ENCODE results near the gene REXO4.
"Not testable (repeated sequence)": the region's sequence is repeated elsewhere in the genome, so short reads cannot be mapped to it uniquely, and the experiment has no call there.

Gene REXO4

DNA sequence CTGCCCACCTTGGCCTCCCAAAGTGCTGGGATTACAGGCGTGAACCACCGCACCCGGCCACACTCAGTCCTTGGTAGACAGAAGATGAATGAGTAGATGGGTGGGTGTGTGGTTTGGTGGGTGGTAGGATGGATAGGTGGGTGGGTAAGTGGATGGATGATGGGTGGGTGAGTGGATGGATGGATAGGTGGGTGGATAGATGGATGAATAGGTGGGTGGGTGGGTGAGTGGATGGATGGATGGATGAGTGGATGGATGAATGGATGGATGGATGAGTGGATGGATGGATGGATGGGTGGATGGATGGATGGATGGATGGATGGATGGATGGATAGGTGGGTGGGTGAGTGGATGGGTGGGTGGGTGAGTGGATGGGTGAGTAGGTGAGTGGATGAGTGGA, 25.5 kb downstream of the REXO4 start:
- H3K36me3 ChIP-seq (ENCODE audit: control insufficient read depth in 2 of 2, insufficient read depth in 1 of 2, low read length in 2 of 2); H3K9me3 ChIP-seq (ENCODE audit: control insufficient read depth, insufficient read depth, low read depth, low read length); POLR2A ChIA-PET; H3K4me3 ChIP-seq (ENCODE audit: low read depth, low read length); H3K4me1 ChIP-seq (ENCODE audit: control insufficient read depth, insufficient read depth, low read length); H3K27ac ChIP-seq (ENCODE audit: extremely low read depth, low read depth, low read length): not testable (repeated sequence)
- CTCF ChIA-PET = interaction anchor here (0.7 kb wide), 1 partner anchor 154 kb away, joined by 5 read pairs; no protein-coding TSS in a partner anchor
- TF ChIP-seq ZFHX2 (tag by site-specific recombination; conservative IDR thresholded peaks at IDR 0.05) (peak; percentile 94), ZNF366 (tag by site-specific recombination; conservative IDR thresholded peaks at IDR 0.05) (peak; percentile 96), EGR2 (tag by site-specific recombination; IDR thresholded peaks at IDR 0.05; ENCODE audit: low read depth) (peak; percentile 97), ZBTB17 (tag by site-specific recombination; IDR thresholded peaks at IDR 0.05) (peak; percentile 49)

- H3K4me3 ChIP-seq (ENCODE audit: low read depth, low read length); H3K27ac ChIP-seq (ENCODE audit: extremely low read depth, low read depth, low read length); POLR2A ChIA-PET; H3K36me3 ChIP-seq (ENCODE audit: control insufficient read depth in 2 of 2, insufficient read depth in 1 of 2, low read length in 2 of 2); CTCF ChIA-PET; H3K4me1 ChIP-seq (ENCODE audit: control insufficient read depth, insufficient read depth, low read length); H3K9me3 ChIP-seq (ENCODE audit: control insufficient read depth, insufficient read depth, low read depth, low read length): not testable (repeated sequence)
Observed at GRCh38 chr9:133391449-133391848, 26.4 kb downstream of the REXO4 start.

GRCh38 chr9:133390713-133391112, 27.1 kb downstream of the REXO4 start:
- ChIA-PET CTCF (interaction anchor here (0.6 to 1.6 kb wide), 3 partner anchors 11 to 210 kb away, joined by 3 to 7 read pairs (median 4); no protein-coding TSS in a partner anchor), POLR2A (interaction anchor here (0.7 kb wide), 1 partner anchor 12 kb away, joined by 6 read pairs; no protein-coding TSS in a partner anchor)
- no peak for TF ChIP-seq ZFP3 (tag by site-specific recombination; IDR thresholded peaks at IDR 0.05; ENCODE audit: low read depth)
- no peak for TF ChIP-seq ZBTB10 (tag by site-specific recombination; IDR thresholded peaks at IDR 0.05)
- Histone ChIP-seq H3K4me3 (ENCODE audit: low read depth, low read length) (no peak overlapping the region), H3K4me1 (ENCODE audit: control insufficient read depth, insufficient read depth, low read length) (no peaks in the 10 kb centered on the region), H3K9me3 (ENCODE audit: control insufficient read depth, insufficient read depth, low read depth, low read length) (no peaks in the 10 kb centered on the region), H3K27ac (ENCODE audit: extremely low read depth, low read depth, low read length) (no peak overlapping the region), H3K36me3 (ENCODE audit: control insufficient read depth in 2 of 2, insufficient read depth in 1 of 2, low read length in 2 of 2) (no peaks in the 10 kb centered on the region)

DNA sequence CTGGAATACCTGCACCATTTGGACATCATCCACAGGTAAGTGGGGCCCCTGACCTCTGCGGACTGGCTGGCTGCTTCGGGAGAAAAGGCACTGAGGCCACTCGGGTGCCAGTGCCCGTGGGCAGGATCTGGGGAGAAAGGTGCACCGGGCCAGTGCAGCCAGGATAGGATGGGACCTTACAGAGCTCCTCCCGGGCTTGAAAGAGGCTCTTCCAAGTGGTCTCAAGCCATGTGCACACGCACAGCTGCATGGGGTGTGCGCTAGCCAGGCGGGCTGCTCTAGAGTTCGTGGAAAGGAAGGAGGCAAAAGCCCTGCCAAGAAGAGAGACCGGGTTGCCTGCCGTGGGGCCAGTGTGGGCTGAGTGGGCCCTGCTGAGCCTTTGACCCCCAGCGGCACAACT, 28.2 kb downstream of the REXO4 start:
- CTCF ChIA-PET = interaction anchor here (0.6 to 1.6 kb wide), 4 partner anchors 10 to 56 kb away, joined by 3 to 7 read pairs (median 4); no protein-coding TSS in a partner anchor
- Histone ChIP-seq H3K27ac (ENCODE audit: extremely low read depth, low read depth, low read length) (no peak overlapping the region), H3K4me1 (ENCODE audit: control insufficient read depth, insufficient read depth, low read length) (no peaks in the 10 kb centered on the region), H3K9me3 (ENCODE audit: control insufficient read depth, insufficient read depth, low read depth, low read length) (no peaks in the 10 kb centered on the region), H3K36me3 (ENCODE audit: control insufficient read depth in 2 of 2, insufficient read depth in 1 of 2, low read length in 2 of 2) (no peaks in the 10 kb centered on the region), H3K4me3 (ENCODE audit: low read depth, low read length) (no peak overlapping the region)
- TF ChIP-seq OVOL3 (tag by site-specific recombination; IDR thresholded peaks at IDR 0.05) = no peak
- POLR2A ChIA-PET = interaction anchor here (0.6 kb wide), 1 partner anchor 55 kb away, joined by 3 read pairs; no protein-coding TSS in a partner anchor

DNA sequence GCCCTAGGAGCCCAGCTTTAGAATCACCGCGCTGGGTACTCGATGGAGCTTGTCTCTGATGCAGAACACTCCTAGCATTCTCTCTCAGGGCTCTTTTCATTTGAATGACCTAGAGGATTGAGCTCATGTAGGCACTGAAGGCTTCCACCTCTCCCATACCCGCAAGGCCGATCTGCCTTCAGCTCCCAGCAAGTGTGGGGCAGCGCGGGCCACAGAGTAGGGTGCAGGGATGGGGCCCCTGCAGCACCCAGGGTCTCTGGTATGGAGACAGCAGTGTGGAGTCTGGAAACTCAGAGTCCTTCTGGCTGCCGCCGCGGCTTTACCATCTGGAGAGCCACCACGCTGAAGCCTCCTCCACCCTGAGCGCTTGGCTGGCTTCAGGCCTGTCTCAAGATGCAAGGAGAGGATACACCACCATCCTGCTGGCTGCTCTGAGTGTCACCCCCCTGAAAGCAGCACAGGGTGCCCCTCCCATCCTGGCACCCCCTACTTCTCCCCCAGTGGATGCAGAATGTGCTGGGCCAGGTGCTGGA, 28.7 kb downstream of the REXO4 start:
- Histone ChIP-seq H3K4me1 (ENCODE audit: control insufficient read depth, insufficient read depth, low read length) (no peaks in the 10 kb centered on the region), H3K9me3 (ENCODE audit: control insufficient read depth, insufficient read depth, low read depth, low read length) (no peaks in the 10 kb centered on the region), H3K36me3 (ENCODE audit: control insufficient read depth in 2 of 2, insufficient read depth in 1 of 2, low read length in 2 of 2) (no peaks in the 10 kb centered on the region), H3K4me3 (ENCODE audit: low read depth, low read length) (no peak overlapping the region), H3K27ac (ENCODE audit: extremely low read depth, low read depth, low read length) (no peak overlapping the region)
- CTCF ChIA-PET = interaction anchor here (1.6 kb wide), 1 partner anchor 9 kb away, joined by 7 read pairs; no protein-coding TSS in a partner anchor
- POLR2A ChIA-PET = interaction anchor here (1.0 kb wide), 1 partner anchor 36 kb away, joined by 3 read pairs; no protein-coding TSS in a partner anchor
- TF ChIP-seq OSR2 (tag by site-specific recombination; IDR thresholded peaks at IDR 0.05) (no peak), SCRT1 (tag by site-specific recombination; IDR thresholded peaks at IDR 0.05; ENCODE audit: borderline replicate concordance) (no peak), ZNF624 (tag by site-specific recombination; IDR thresholded peaks at IDR 0.05) (no peak), ZNF664 (tag by site-specific recombination; IDR thresholded peaks at IDR 0.05) (no peak), ZNF433 (tag by site-specific recombination; IDR thresholded peaks at IDR 0.05; ENCODE audit: low read depth) (no peak), ZNF132 (tag by site-specific recombination; IDR thresholded peaks at IDR 0.05; ENCODE audit: borderline replicate concordance) (no peak), ZNF366 (tag by site-specific recombination; conservative IDR thresholded peaks at IDR 0.05) (no peak), ZNF184 (tag by site-specific recombination; IDR thresholded peaks at IDR 0.05) (no peak), ZNF211 (tag by site-specific recombination; IDR thresholded peaks at IDR 0.05; ENCODE audit: low read depth) (no peak), ZNF391 (tag by site-specific recombination; IDR thresholded peaks at IDR 0.05; ENCODE audit: borderline replicate concordance, low read depth) (no peak)
- TF ChIP-seq, protein P1, sequence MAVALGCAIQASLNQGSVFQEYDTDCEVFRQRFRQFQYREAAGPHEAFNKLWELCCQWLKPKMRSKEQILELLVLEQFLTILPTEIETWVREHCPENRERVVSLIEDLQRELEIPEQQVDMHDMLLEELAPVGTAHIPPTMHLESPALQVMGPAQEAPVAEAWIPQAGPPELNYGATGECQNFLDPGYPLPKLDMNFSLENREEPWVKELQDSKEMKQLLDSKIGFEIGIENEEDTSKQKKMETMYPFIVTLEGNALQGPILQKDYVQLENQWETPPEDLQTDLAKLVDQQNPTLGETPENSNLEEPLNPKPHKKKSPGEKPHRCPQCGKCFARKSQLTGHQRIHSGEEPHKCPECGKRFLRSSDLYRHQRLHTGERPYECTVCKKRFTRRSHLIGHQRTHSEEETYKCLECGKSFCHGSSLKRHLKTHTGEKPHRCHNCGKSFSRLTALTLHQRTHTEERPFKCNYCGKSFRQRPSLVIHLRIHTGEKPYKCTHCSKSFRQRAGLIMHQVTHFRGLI (tag by site-specific recombination; IDR thresholded peaks at IDR 0.05) = no peak
- TF ChIP-seq, protein P2, sequence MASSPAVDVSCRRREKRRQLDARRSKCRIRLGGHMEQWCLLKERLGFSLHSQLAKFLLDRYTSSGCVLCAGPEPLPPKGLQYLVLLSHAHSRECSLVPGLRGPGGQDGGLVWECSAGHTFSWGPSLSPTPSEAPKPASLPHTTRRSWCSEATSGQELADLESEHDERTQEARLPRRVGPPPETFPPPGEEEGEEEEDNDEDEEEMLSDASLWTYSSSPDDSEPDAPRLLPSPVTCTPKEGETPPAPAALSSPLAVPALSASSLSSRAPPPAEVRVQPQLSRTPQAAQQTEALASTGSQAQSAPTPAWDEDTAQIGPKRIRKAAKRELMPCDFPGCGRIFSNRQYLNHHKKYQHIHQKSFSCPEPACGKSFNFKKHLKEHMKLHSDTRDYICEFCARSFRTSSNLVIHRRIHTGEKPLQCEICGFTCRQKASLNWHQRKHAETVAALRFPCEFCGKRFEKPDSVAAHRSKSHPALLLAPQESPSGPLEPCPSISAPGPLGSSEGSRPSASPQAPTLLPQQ (tag by site-specific recombination; IDR thresholded peaks at IDR 0.05) = no peak

Measured in HEK293 (cell line).